HL-60 (cell line): ENCODE measurements around the gene THPO.

Experiments
- DNase-seq, 2 experiments: peaks; one replicate each; pipeline ENCODE4 v3.0.0-alpha.2; 2010 to 2020; ENCODE audit warnings: low read depth in 1 of 2, low spot score in 1 of 2
- H3K27ac ChIP-seq: fragments of 250-450 bp; sonication (Bioruptor Pico); replicated peaks from 2 replicates; pipeline ENCODE4 v1.5.1; 2020; ENCODE audit warnings: mild to moderate bottlenecking, moderate library complexity
- H3K27me3 ChIP-seq: fragments of 250-450 bp; sonication (Bioruptor Pico); 2 replicates; pipeline ENCODE4 v1.5.1; 2021; ENCODE audit warnings: mild to moderate bottlenecking, moderate library complexity; ENCODE audit not compliant: insufficient read depth, poor library complexity, severe bottlenecking
- H3K4me3 ChIP-seq: replicated peaks from 2 replicates; pipeline ENCODE4 v1.5.1; 2011; ENCODE audit warnings: mild to moderate bottlenecking, control low read depth, low read length; ENCODE audit not compliant: insufficient read depth
- GABPA ChIP-seq: IDR thresholded peaks from 2 replicates; pipeline ENCODE4 v1.6.1; 2012; ENCODE audit warnings: low read depth
- POLR2AphosphoS5 ChIP-seq: IDR thresholded peaks from 2 replicates; pipeline ENCODE4 v1.6.1; 2012; ENCODE audit warnings: low read depth
- SPI1 ChIP-seq: IDR thresholded peaks from 2 replicates; pipeline ENCODE4 v1.6.1; 2012; ENCODE audit warnings: low read depth, mild to moderate bottlenecking, borderline replicate concordance
- TF ChIP-seq, protein P1 (sequence below): IDR thresholded peaks from 2 replicates; pipeline ENCODE4 v1.6.1; 2012; ENCODE audit warnings: low read depth; ENCODE audit not compliant: insufficient replicate concordance
- TF ChIP-seq, protein P2 (sequence below): IDR thresholded peaks from one replicate; pipeline ENCODE4 v1.5.1; 2011; ENCODE audit warnings: low read length, control low read depth, inconsistent platforms; ENCODE audit not compliant: insufficient read depth

THPO gene

DNA sequence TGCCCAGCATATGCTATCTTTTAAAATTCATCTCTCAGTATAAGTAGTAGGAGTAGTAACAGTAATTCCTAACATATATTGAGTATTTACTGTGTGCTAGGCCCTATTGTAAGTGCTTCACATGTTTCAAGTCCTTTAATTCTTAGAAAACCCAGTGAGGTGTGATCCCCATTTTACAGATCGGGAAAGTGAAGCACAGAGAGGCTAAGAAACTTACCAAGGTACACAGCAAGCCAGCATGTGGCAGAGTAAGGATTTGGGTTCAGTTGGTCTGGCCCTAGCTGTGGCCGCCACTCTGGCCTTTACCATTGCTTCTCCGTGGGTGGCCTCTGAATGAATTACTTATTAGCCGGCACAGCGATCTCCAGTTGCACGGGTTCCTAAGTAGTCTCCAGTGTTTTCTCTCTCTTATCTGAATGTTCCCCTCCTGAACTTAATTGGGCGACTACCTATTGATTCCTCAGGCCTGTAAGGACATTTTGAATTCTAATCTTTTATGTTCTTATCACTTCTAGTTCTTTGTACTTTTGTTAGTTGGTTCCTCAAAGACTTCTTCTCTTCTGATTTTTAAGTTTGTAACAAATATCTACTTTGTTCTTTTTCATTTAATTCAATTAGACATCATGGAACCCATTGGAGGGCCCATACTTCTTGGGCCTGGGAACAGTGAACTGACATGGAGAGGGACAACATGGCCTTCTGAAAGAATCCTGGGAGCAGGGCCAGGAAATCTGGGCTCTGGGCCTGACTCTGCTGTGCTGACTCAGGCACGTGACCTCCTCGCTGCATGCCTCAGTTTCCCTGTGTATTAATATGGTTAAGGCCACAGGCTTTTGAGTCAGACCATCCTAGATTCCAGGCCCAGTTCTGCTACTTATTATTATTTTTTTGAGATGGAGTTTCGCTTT is 28.2 kb downstream of the THPO start:
- DNase-seq = no peak
- no peaks in the 10 kb centered on the region for H3K27me3 ChIP-seq
- no peak overlapping the region for H3K27ac ChIP-seq
- TF ChIP-seq, protein P1, sequence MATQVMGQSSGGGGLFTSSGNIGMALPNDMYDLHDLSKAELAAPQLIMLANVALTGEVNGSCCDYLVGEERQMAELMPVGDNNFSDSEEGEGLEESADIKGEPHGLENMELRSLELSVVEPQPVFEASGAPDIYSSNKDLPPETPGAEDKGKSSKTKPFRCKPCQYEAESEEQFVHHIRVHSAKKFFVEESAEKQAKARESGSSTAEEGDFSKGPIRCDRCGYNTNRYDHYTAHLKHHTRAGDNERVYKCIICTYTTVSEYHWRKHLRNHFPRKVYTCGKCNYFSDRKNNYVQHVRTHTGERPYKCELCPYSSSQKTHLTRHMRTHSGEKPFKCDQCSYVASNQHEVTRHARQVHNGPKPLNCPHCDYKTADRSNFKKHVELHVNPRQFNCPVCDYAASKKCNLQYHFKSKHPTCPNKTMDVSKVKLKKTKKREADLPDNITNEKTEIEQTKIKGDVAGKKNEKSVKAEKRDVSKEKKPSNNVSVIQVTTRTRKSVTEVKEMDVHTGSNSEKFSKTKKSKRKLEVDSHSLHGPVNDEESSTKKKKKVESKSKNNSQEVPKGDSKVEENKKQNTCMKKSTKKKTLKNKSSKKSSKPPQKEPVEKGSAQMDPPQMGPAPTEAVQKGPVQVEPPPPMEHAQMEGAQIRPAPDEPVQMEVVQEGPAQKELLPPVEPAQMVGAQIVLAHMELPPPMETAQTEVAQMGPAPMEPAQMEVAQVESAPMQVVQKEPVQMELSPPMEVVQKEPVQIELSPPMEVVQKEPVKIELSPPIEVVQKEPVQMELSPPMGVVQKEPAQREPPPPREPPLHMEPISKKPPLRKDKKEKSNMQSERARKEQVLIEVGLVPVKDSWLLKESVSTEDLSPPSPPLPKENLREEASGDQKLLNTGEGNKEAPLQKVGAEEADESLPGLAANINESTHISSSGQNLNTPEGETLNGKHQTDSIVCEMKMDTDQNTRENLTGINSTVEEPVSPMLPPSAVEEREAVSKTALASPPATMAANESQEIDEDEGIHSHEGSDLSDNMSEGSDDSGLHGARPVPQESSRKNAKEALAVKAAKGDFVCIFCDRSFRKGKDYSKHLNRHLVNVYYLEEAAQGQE = no peak
- no peak for TF ChIP-seq SPI1
- no peak for TF ChIP-seq GABPA
- TF ChIP-seq, protein P2, sequence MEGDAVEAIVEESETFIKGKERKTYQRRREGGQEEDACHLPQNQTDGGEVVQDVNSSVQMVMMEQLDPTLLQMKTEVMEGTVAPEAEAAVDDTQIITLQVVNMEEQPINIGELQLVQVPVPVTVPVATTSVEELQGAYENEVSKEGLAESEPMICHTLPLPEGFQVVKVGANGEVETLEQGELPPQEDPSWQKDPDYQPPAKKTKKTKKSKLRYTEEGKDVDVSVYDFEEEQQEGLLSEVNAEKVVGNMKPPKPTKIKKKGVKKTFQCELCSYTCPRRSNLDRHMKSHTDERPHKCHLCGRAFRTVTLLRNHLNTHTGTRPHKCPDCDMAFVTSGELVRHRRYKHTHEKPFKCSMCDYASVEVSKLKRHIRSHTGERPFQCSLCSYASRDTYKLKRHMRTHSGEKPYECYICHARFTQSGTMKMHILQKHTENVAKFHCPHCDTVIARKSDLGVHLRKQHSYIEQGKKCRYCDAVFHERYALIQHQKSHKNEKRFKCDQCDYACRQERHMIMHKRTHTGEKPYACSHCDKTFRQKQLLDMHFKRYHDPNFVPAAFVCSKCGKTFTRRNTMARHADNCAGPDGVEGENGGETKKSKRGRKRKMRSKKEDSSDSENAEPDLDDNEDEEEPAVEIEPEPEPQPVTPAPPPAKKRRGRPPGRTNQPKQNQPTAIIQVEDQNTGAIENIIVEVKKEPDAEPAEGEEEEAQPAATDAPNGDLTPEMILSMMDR = no peak
- no peak for TF ChIP-seq POLR2AphosphoS5
- H3K4me3 ChIP-seq = no peak overlapping the region

DNA sequence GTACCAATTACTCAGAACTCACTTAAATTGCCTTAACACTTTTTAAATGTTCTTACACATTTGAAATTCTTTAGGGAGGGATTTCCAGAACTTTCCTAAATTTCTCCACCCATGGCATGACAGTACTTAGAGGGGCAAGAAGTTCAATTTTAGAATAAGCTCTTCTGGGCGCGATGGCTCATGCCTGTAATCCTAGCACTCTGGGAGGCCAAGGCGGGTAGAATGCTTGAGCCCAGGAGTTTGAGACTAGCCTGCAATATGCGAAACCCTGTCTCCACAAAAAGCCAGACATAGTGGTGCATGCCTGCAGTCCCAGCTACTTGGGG is 30.0 kb downstream of the THPO start:
- TF ChIP-seq, protein P2 = no peak
- TF ChIP-seq, protein P1 = no peak
- TF ChIP-seq POLR2AphosphoS5 = no peak
- TF ChIP-seq GABPA = no peak
- TF ChIP-seq SPI1 = no peak

DNA sequence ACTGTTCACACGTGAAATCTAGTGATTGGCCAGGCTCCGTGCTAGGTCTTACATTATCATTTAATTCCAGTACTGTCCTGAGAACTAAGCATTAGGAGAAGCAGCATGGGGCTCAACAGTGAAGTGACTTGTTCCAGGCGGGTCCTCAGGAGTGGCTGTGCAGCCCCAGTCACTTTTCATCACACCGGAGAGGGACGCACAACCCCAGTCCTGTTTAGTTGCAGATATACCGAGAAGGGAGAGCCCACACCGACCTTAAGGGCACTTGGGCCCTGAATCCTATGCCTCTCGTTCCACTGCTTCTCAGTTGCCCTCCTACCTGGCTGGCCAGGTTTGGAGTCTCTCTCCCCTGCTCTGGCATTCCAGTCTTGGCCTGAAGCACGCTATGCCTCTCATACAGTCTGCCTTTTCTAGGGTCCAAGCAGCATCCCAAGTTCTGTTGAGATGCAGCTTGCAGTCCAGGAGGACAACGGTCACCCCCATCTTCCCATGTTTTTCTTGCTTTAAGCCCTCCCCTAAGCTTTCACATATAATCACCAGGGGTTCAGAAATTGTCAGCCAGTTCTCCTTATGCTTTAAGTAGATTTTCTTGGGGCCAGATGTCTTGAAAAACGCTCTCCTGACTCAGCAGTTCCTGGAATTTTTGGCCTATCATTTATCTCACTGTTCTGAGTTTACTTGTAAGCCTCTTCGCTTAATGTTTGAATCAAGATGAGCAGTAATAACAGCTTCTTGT is 30.5 kb downstream of the THPO start:
- H3K27me3 ChIP-seq = no peaks in the 10 kb centered on the region
- no peak overlapping the region for H3K4me3 ChIP-seq
- no peak overlapping the region for H3K27ac ChIP-seq
- DNase-seq = no peak
- TF ChIP-seq POLR2AphosphoS5 = no peak
- TF ChIP-seq SPI1 = no peak
- TF ChIP-seq, protein P2 = no peak
- TF ChIP-seq GABPA = no peak
- TF ChIP-seq, protein P1 = no peak

More for the DNA sequence above, 30.0 kb downstream of the THPO start:
- DNase-seq = no peak
- Histone ChIP-seq H3K4me3 (no peak overlapping the region), H3K27ac (no peak overlapping the region), H3K27me3 (no peaks in the 10 kb centered on the region)
